DOHH2 (cell line): ENCODE results near the gene GIT1.

Source experiments
- CTCF ChIP-seq: fragments of 200-600 bp; sonication (generic); IDR thresholded peaks from one replicate; pipeline ENCODE4 v1.5.1; 2014; ENCODE audit warnings: antibody characterized with exemption, mild to moderate bottlenecking, low read depth, low read length; ENCODE audit not compliant: poor library complexity, severe bottlenecking
- EZH2phosphoT487 ChIP-seq: fragments of 200-600 bp; sonication (generic); IDR thresholded peaks from 2 replicates; pipeline ENCODE4 v1.6.1; 2017; ENCODE audit warnings: borderline replicate concordance, mild to moderate bottlenecking, antibody characterized with exemption, low read length, moderate library complexity, mixed read lengths

GRCh38 chr17:29594519-29595090, 5.2 kb upstream of the GIT1 start:
- no peak for TF ChIP-seq CTCF
- no peak for TF ChIP-seq EZH2phosphoT487
